Measurements from ENCODE around the gene ELP5.

DNA sequence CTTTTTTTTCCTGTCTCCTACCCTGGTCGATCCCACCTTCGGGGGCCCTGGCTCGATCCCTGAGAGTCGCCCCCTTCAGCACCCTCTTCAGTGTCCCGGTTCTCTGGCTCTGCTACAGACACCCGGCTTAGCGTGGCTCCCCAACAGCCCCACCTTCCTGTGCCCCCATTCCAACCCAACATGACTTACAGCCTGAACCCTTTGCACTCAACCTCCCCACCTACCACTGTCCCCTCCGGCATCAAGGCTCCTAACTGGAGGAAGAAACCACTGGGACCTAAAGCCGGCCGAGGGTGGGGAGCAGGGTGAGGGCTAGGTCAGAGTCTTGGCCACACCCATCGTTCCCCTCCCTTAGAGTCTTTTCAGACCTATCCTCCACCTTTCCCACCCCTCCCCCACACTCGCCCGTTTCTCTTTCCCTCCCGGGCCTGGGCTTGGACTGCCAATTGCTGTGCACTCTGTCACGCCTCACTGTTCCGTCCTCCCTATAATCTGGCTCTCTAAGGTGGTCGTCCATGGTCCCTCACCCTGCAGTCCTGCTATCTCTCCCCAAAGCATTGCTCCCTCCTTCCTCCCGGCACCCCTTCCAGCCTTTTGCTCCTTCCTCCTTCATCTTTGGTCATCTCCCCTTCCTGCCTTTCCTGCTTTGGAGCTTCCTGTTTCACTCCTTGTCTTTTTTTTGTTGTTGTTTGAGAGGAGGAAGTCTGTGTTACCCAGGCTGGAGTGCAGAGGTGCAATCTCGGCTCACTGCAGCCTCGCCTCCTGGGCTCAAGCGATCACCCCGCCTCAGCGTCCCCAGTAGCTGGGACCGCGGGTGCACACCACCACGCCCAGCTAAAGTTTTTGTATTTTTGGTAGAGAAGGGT lies 11.2 kb downstream of the ELP5 start:
- no peak for TF ChIP-seq CTCF (IDR thresholded peaks at IDR 0.05)
- no peak for TF ChIP-seq EZH2 (IDR thresholded peaks at IDR 0.05; ENCODE audit: borderline replicate concordance, insufficient read depth, low read depth, low read length, poor library complexity, severe bottlenecking)

All from B cell (primary cell).